SH-SY5Y (cell line): ENCODE results near the gene SLCO1C1.

ENCODE experiments used
- GATA2 ChIP-seq: IDR thresholded peaks from 2 replicates; pipeline ENCODE4 v1.6.1; 2011; ENCODE audit warnings: mild to moderate bottlenecking, low read depth, low read length
- GATA3 ChIP-seq: IDR thresholded peaks from 2 replicates; pipeline ENCODE4 v1.6.1; 2011; ENCODE audit warnings: low read depth, mild to moderate bottlenecking, low read length, moderate library complexity

GRCh38 chr12:20751046-20751445 is 55.9 kb downstream of the SLCO1C1 start:
- TF ChIP-seq GATA3 (no peak), GATA2 (no peak)
